GM12864 (cell line): ENCODE data around the gene SLC38A8.

Experiments used
- DNase-seq: peaks from one replicate; pipeline ENCODE4 v3.0.0-alpha.2; 2011; ENCODE audit warnings: low read depth
- H3K4me3 ChIP-seq: 2 replicates; pipeline ENCODE4 v1.5.1; 2011; ENCODE audit warnings: mild to moderate bottlenecking, low read depth, low read length, control low read depth
- CTCF ChIP-seq: IDR thresholded peaks from 2 replicates; pipeline ENCODE4 v1.5.1; 2011; ENCODE audit warnings: low read depth, mild to moderate bottlenecking, moderate library complexity, low read length, control low read depth, inconsistent platforms; ENCODE audit errors: missing control alignments

The SLC38A8 gene

DNA sequence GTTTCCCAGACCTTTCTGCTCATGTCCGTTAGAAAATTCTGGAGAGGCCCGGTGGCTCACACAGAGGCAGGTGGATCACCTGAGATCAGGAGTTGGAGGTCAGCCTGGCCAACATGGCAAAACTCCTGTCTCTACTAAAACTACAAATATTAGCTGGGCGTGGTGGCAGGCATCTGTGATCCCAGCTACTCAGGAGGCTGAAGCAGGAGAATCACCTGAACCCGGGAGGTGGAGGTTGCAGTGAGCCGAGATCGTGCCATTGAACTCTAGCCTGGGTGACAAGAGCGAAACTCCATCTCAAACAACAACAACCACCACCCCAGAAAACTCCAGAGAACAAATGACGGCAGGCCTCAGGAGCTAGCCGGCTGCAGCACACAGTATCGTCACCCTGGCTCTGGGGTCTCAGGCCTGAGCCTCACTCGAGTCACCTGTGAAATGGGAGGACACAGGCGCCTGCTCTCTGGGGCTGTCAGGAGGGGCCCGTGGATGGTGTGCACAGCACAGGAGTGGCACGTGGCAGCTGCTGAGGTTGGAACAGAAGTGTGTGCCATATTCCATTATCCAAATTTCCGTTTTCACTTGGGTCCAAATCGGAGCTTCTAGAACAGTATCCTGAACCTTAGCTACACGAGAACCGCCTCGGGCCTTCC is 3.3 kb upstream of the SLC38A8 start:
- DNase-seq, result no peak

DNA sequence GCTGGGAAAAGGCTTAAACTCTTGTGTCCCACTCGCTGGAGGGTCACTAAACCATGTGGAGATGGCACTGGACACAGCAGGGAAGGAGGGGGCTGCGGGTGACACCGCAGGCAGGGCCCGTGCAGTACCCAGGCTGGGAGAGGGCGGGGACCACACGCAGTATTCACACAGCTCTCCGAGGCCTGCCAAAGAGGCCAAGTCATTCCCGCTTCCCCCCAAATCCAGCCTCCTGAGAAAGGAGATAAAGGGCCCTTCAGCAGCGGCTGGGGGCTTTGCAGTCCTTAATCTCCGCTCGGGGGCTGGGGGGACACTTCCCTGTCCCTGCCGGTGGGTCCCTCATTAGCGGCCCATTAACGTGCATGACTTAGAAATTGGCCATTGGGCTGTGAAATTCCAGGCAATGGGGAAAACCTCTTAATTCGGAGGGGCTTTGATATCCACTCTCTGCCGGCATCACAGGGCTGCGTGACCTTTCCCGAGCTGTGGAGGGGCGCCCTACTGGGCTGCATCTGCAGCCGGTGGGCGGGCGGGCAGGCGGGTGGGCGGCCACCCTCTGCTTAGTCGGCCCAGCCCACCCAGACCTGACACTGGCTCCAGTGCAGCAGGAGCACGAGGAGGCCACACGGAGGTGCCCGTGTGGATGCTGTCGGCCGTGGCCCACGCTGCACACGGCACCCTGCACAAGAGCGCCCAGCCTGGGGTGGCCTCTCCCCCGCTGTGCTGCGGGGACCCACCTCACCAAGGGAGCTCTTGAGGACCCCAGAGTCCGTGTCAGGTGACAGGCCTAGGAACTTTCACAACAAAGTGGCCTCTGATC is 2.6 kb upstream of the SLC38A8 start:
- no peak for TF ChIP-seq CTCF
- no peak overlapping the region for H3K4me3 ChIP-seq
- no peak for DNase-seq

More for the DNA sequence above, 3.3 kb upstream of the SLC38A8 start:
- no peak for TF ChIP-seq CTCF
- H3K4me3 ChIP-seq, result no peak overlapping the region

- TF ChIP-seq CTCF, result peak; percentile 29
- H3K4me3 ChIP-seq, result no peak overlapping the region
- no peak for DNase-seq
These were observed 1.5 kb upstream of the SLC38A8 start for GRCh38 chr16:84044118-84044488.

- no peak for TF ChIP-seq CTCF
- DNase-seq, result no peak
- no peak overlapping the region for H3K4me3 ChIP-seq
These were observed 1.0 kb upstream of the SLC38A8 start for GRCh38 chr16:84043486-84044117.

- DNase-seq, result no peak
- no peak overlapping the region for H3K4me3 ChIP-seq
- no peak for TF ChIP-seq CTCF
These were observed 387 bp upstream of the SLC38A8 start for GRCh38 chr16:84042879-84043485.

GRCh38 chr16:84041881-84042280 is 714 bp downstream of the SLC38A8 start:
- no peak overlapping the region for H3K4me3 ChIP-seq
- no peak for TF ChIP-seq CTCF
- DNase-seq, result no peak
